ENCODE results near the gene LAIR2.

The LAIR2 gene

GRCh38 chr19:54534156-54534555, 31.5 kb downstream of the LAIR2 start:
- no peak for DNase-seq (ENCODE audit: low read depth in 2 of 2)

- no peak for DNase-seq (ENCODE audit: low read depth in 2 of 2)
Measured at GRCh38 chr19:54535601-54536000, 33.0 kb downstream of the LAIR2 start.

GRCh38 chr19:54536956-54537355, 34.3 kb downstream of the LAIR2 start:
- no peak for DNase-seq (ENCODE audit: low read depth in 2 of 2)

- no peak for DNase-seq (ENCODE audit: low read depth in 2 of 2)
Measured at GRCh38 chr19:54541712-54542111, 39.1 kb downstream of the LAIR2 start.

GRCh38 chr19:54548806-54549205, 46.2 kb downstream of the LAIR2 start:
- no peak for DNase-seq (ENCODE audit: low read depth in 2 of 2)

- DNase-seq (ENCODE audit: low read depth in 2 of 2): no peak
Measured at GRCh38 chr19:54549224-54549623, 46.6 kb downstream of the LAIR2 start.

GRCh38 chr19:54551293-54551692, 48.7 kb downstream of the LAIR2 start:
- DNase-seq (ENCODE audit: low read depth in 2 of 2): no peak

GRCh38 chr19:54551950-54552912, 49.6 kb downstream of the LAIR2 start:
- no peak for DNase-seq (ENCODE audit: low read depth in 2 of 2)

GRCh38 chr19:54552913-54553310, 50.3 kb downstream of the LAIR2 start:
- no peak for DNase-seq (ENCODE audit: low read depth in 2 of 2)

GRCh38 chr19:54554006-54554405, 51.4 kb downstream of the LAIR2 start:
- no peak for DNase-seq (ENCODE audit: low read depth in 2 of 2)

GRCh38 chr19:54554896-54555295, 52.3 kb downstream of the LAIR2 start:
- no peak for DNase-seq (ENCODE audit: low read depth in 2 of 2)

GRCh38 chr19:54556194-54556593, 53.6 kb downstream of the LAIR2 start:
- DNase-seq (ENCODE audit: low read depth in 2 of 2): no peak

- DNase-seq (ENCODE audit: low read depth in 2 of 2): no peak
Measured at GRCh38 chr19:54558339-54558738, 55.7 kb downstream of the LAIR2 start.
